ENCODE measurements around the gene PSTPIP2. TPM values are rescaled to one million over a fixed set of nuclear protein-coding genes. Genes with fewer than 3 reads are reported as not detected.
A peak's percentile ranks its signal among the peaks of the same experiment; 100 is the strongest.

Gene PSTPIP2
- total and polyA plus RNA-seq, 2 of the 13 experiments (the other 11 are each of a cell fraction or from before 2014, with no cell fraction given), result 0.25 to 0.27 TPM

GRCh38 chr18:46097801-46098615 is 25.9 kb upstream of the PSTPIP2 start, which contains the start of gene ATP5F1A:
ATP5F1A (minus strand) TSS chr18:46098296; CDS start chr18:46098231, 65 bp downstream.
- FAIRE-seq, result no peak
- Histone ChIP-seq H3K27me3 (ENCODE audit: control insufficient read depth in 1 of 2, insufficient read depth in 2 of 2, low read length in 2 of 2) (no peaks in the 10 kb centered on the region; a peak in 1 of 5 replicates), H3K4me1 (ENCODE audit: insufficient read depth, low read length) (peaks cover 36% of the 10 kb centered on the region), H3K79me2 (ENCODE audit: insufficient read depth, low read length) (peaks cover 49% of the 10 kb centered on the region), H4K20me1 (ENCODE audit: insufficient read depth, low read length) (peaks cover 17% of the 10 kb centered on the region; the same call in 1 of the 2 replicates), H3K36me3 (replicated peaks in 1 of 2; ENCODE audit: control insufficient read depth in 1 of 2, insufficient read depth in 2 of 2, low read length in 2 of 2) (peaks cover 1 to 18% of the 10 kb centered on the region in 2 experiments; a peak in 4 of 5 replicates), H3K27ac (ENCODE audit: extremely low read length, insufficient read depth, low read length) (peak within 1 kb of the TSS; percentile 94), H3K9me3 (ENCODE audit: low read length) (no peaks in the 10 kb centered on the region), H3K9ac (ENCODE audit: insufficient read depth, low read depth, low read length) (peak within 1 kb of the TSS; percentile 96), H3K4me2 (ENCODE audit: low read depth, low read length) (peak within 1 kb of the TSS; percentile 79), H2AFZ (ENCODE audit: low read length) (peak within 1 kb of the TSS; percentile 87), H3K4me3 (replicated peaks in 1 of 3; ENCODE audit: insufficient read depth in 1 of 3, low read depth in 2 of 3, low read length in 3 of 3) (peak within 1 kb of the TSS; percentile 91 to 98 (median 95))
- intact Hi-C loops (cut with micrococcal nuclease; ENCODE audit: unreplicated experiment) (no loop called here), in situ Hi-C loops (cut with HindIII; ENCODE audit: extremely low pct_ligation_motif_present, low pct_unique_long_range_greater_than_20kb) (no loop called here)
- peak; percentile 77 for DNase-seq (ENCODE audit: low spot score)
- ChIA-PET POLR2A (interaction anchor here (0.6 to 2.0 kb wide), 9 partner anchors 15 to 819 kb away, joined by 3 to 15 read pairs (median 3); partner anchors contain the start of genes KATNAL2 and PIAS2), CTCF (ENCODE audit: low intra/inter-chr PET ratio, low total read pairs) (no interaction called here)
- BruUV-seq (replicated peaks), result no TSS peak
- under 1% methylated on average over 13 of the region's 53 CpGs for WGBS (ENCODE audit: low lambda C conversion rate)
- peak; percentile 96 for ATAC-seq
- no peak for TF ChIP-seq NFE2L2 (IDR thresholded peaks at IDR 0.05; ENCODE audit: low read length)
- TF ChIP-seq GTF2F1 (IDR thresholded peaks at IDR 0.05; ENCODE audit: low read length), result no peak
- no peak for TF ChIP-seq HOXA9 (CRISPR knock-in tag; IDR thresholded peaks at IDR 0.05; ENCODE audit: borderline replicate concordance)
- TF ChIP-seq ZBTB7B (CRISPR knock-in tag; IDR thresholded peaks at IDR 0.05), result peak; percentile 35; the same call in 1 of the 2 replicates
- peak; percentile 61; the same call in 1 of the 2 replicates for TF ChIP-seq ZNF704 (CRISPR knock-in tag; IDR thresholded peaks at IDR 0.05; ENCODE audit: borderline replicate concordance)
- no peak; the same call in 1 of the 2 replicates for TF ChIP-seq SP5 (CRISPR knock-in tag; IDR thresholded peaks at IDR 0.05; ENCODE audit: borderline replicate concordance, low read depth)
- peak; percentile 100 for TF ChIP-seq GABPB1 (CRISPR knock-in tag; IDR thresholded peaks at IDR 0.05)
- no peak for TF ChIP-seq MBD4 (IDR thresholded peaks at IDR 0.05; ENCODE audit: borderline replicate concordance, low read length)
- TF ChIP-seq YEATS4 (CRISPR knock-in tag; IDR thresholded peaks at IDR 0.05; ENCODE audit: borderline replicate concordance), result peak; percentile 99
- TF ChIP-seq TFE3 (CRISPR knock-in tag; IDR thresholded peaks at IDR 0.05), result peak; percentile 28; the same call in 1 of the 2 replicates
- peak; percentile 87 for TF ChIP-seq ZNF547 (CRISPR knock-in tag; IDR thresholded peaks at IDR 0.05)
- peak; percentile 99 for TF ChIP-seq THAP9 (CRISPR knock-in tag; IDR thresholded peaks at IDR 0.05; ENCODE audit: borderline replicate concordance)
- peak; percentile 61; the same call in 1 of the 2 replicates for TF ChIP-seq ZNF33B (CRISPR knock-in tag; IDR thresholded peaks at IDR 0.05)
- 0 out of 2 replicates have a peak, but pooled peaks have one; percentile 59 for TF ChIP-seq POGK (CRISPR knock-in tag; conservative IDR thresholded peaks at IDR 0.05)
- no peak for TF ChIP-seq ZNF382 (CRISPR knock-in tag; IDR thresholded peaks at IDR 0.05; ENCODE audit: borderline replicate concordance)

All from HepG2 (cell line).